ENCODE data around the gene ETDC.
A peak's percentile ranks its signal among the peaks of the same experiment; 100 is the strongest.
"Not testable (repeated sequence)": the region's sequence is repeated elsewhere in the genome, so short reads cannot be mapped to it uniquely, and the experiment has no call there.

The ETDC gene

DNA sequence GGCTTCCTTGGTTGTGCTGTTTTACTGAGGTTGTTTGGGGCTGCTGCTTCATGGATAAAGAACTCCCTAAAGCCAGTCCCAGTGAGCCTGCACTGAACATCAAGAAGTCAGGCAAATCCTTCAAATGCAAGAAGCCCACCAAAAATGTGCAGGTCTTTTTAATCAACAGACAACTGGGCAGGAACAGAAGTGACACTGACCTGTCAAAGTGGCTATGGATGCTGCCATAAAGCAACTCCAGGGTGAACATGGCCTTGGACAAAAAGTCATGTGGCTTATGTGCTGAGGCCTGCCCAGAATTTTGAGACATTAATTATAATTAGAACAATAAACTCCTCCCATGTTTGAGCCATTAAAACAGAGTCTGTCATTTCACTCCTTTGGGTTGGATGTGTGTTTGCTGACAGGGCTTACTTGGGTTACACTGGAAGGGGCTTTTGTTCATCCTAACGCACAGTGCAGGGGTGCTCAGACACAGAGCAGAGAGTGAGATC, at the start of gene ETDC:
Gene ETDC, plus strand, starts transcription at position 51 of the 494 bp plus-strand sequence. Its CDS starts 0 bp downstream, at position 51.
- H3K36me3 Mint-ChIP-seq = peaks cover 2% of the 10 kb centered on the region
- no peaks in the 10 kb centered on the region for H3K27me3 Mint-ChIP-seq
- H3K4me1 Mint-ChIP-seq (ENCODE audit: low read depth) = peaks cover 7% of the 10 kb centered on the region
- H3K4me3 Mint-ChIP-seq = no peak within 1 kb of the TSS
- no peak within 1 kb of the TSS for H3K27ac Mint-ChIP-seq
- peaks cover 8% of the 10 kb centered on the region for H3K9me3 Mint-ChIP-seq (ENCODE audit: low read depth)

DNA sequence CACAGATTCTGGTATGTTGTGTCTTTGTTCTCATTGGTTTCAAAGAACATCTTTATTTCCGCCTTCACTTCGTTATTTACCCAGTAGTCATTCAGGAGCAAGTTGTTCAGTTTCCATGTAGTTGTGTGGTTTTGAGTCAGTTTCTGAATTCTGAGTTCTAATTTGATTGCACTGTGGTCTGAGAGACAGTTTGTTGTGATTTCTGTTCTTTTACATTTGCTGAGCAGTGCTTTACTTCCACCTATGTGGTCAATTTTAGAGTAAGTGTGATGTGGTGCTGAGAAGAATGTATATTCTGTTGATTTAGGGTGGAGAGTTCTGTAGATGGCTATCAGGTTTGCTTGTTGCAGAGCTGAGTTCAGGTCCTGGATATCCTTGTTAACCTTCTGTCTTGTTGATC, 48.3 kb upstream of the ETDC start:
- H3K36me3 Mint-ChIP-seq; H3K27ac Mint-ChIP-seq; H3K9me3 Mint-ChIP-seq (ENCODE audit: low read depth); H3K27me3 Mint-ChIP-seq; H3K4me3 Mint-ChIP-seq; H3K4me1 Mint-ChIP-seq (ENCODE audit: low read depth): not testable (repeated sequence)

DNA sequence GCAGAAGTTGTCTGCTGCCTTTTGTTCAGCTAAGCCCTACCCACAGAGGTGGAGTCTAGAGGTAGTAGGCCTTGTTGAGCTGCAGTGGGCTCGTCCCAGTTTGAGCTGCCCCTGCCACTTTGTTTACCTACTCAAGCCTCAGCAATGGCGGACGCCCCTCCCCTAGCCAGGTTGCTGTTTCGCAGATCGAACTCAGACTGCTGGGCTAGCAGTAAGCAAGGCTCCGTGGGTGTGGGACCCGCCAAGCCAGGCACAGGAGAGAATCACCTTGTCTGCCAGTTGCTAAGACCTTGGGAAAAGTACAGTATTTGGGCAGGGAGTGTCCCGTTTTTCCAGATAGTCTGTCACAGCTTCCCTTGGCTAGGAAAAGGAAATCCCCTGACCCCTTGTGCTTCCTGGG, 45.9 kb upstream of the ETDC start:
- not testable (repeated sequence) for H3K27me3 Mint-ChIP-seq; H3K27ac Mint-ChIP-seq; H3K4me3 Mint-ChIP-seq; H3K36me3 Mint-ChIP-seq; H3K9me3 Mint-ChIP-seq (ENCODE audit: low read depth); H3K4me1 Mint-ChIP-seq (ENCODE audit: low read depth)

DNA sequence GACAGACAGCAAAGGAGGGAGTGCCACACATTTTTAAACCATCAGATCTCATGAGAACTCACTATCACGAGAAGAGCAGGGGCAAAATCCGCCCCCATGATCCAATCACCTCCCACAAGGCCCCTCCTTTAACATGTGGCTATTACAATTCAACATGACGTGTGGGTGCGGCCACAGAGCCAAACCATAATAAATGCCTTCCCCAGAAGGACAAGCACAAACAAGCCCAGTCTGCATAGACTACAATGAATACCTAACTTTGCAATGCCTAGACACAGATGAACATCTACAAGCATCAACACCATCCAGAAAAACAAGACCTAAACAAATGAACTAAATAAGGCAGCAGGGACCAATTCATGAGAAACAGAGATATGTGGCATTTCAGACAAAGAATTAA, 45.1 kb upstream of the ETDC start:
- no peak overlapping the region for H3K27ac Mint-ChIP-seq
- H3K4me1 Mint-ChIP-seq (ENCODE audit: low read depth) = no peaks in the 10 kb centered on the region
- no peaks in the 10 kb centered on the region for H3K27me3 Mint-ChIP-seq
- no peak overlapping the region for H3K4me3 Mint-ChIP-seq
- H3K36me3 Mint-ChIP-seq = peaks cover 8% of the 10 kb centered on the region
- H3K9me3 Mint-ChIP-seq (ENCODE audit: low read depth) = peaks cover 6% of the 10 kb centered on the region

DNA sequence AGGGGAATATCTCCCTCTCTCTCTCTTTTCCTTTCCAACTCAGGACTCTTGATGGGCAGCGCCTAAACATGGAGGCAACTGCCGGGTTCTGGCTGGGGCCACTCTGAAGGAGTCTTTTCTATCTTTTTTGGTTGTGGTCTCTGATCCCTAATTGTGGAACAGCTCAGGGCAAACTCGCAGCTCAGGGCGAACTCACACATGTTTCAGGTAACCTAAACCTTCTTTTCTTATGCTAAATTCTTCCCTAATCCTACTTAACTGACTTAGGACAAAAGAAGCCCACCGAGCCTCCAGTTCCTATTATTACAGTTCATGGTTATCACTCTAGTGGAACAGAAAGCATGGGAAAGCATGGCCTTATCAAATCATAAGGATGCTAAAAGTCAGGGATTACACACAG, 36.1 kb upstream of the ETDC start:
- no peaks in the 10 kb centered on the region for H3K4me1 Mint-ChIP-seq (ENCODE audit: low read depth)
- H3K36me3 Mint-ChIP-seq = peaks cover 2% of the 10 kb centered on the region
- H3K4me3 Mint-ChIP-seq = no peak overlapping the region
- no peaks in the 10 kb centered on the region for H3K9me3 Mint-ChIP-seq (ENCODE audit: low read depth)
- H3K27me3 Mint-ChIP-seq = no peaks in the 10 kb centered on the region
- no peak overlapping the region for H3K27ac Mint-ChIP-seq

DNA sequence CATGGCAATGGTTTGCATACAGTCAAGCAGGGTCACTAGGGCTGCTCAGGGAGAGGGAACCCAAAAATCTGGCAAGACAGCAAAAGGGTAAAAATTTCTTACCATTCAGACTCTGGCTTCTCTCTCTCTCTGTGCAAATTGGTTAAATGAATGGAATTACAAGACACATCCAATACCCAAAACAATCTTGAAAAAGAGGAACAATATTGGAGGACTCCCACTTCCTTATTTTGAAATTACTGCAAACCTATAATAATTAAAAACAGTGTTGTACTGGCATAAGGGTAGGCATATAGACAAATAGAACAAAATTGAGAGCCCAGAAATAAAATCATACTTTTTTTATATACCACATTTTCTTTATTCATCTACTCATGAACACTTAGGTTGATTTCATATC, 33.3 kb upstream of the ETDC start:
- Mint-ChIP-seq H3K4me3 (no peak overlapping the region), H3K9me3 (ENCODE audit: low read depth) (no peaks in the 10 kb centered on the region), H3K27me3 (no peaks in the 10 kb centered on the region), H3K36me3 (peaks cover 4% of the 10 kb centered on the region), H3K4me1 (ENCODE audit: low read depth) (no peaks in the 10 kb centered on the region), H3K27ac (no peak overlapping the region)

DNA sequence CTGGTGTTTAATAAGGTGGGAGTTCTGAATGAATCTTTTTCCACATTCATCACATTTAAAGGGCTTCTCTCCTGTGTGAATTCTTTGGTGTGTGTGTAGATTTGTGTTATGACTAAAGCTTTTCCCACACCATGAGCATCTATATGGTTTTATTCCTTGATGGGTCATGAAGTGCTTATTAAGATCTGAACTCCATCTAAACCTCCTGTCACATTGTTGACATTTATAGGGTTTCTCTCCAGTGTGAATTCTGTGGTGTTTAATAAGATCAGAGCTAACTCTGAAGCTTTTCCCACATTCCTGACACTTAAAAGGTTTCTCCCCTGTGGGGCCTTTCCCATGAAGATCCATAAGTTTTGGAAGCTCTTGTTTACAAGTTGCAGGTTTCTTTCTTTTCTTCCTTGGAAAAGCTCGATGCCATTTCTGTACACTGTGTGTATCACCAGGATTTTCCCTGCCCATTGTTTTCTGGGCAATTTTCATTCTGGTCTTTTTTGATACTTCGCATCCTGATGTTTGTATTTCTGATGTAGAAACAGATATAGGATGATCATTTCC, 21.9 kb upstream of the ETDC start:
- H3K27me3 Mint-ChIP-seq = no peaks in the 10 kb centered on the region
- H3K36me3 Mint-ChIP-seq = peaks cover 22% of the 10 kb centered on the region
- no peak overlapping the region for H3K4me3 Mint-ChIP-seq
- no peaks in the 10 kb centered on the region for H3K9me3 Mint-ChIP-seq (ENCODE audit: low read depth)
- no peaks in the 10 kb centered on the region for H3K4me1 Mint-ChIP-seq (ENCODE audit: low read depth)
- H3K27ac Mint-ChIP-seq = no peak overlapping the region

DNA sequence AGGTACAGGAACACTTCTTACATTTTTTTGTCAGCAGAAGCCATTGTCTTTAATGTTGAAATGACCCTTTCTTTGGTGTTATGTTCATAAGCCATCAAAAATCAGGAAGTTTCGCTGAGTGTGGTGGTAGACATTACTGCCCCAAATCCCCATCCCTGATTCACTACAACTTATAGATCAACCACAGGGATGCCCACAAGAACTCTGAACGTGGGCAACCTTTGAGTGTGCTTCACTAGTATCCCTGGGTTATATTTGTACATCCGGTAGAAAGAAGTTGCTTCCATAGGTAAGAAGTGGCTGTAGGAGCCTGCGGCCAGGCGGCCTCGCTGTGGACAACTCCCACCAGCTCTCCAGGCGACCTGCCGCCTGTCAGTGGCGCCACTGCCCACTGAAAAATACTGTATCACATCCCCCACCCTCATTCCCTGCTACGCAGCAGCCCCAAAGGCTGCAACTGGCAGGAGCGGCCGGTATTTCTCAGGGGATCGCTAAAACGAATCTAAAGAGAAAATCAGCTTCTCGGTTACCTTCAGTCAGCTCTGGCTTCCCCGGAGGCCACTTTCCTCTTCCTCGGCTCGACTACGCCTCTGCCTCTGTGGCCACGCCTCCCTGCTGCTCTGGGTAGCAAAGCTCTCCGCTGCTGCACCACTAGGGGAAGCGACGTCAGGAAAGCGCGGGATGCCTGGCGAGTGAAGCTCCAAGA, 13.9 kb upstream of the ETDC start:
- Mint-ChIP-seq H3K27ac (peak overlapping the region; percentile 58), H3K27me3 (no peaks in the 10 kb centered on the region), H3K36me3 (peaks cover 10% of the 10 kb centered on the region), H3K4me3 (peak overlapping the region; percentile 91), H3K4me1 (ENCODE audit: low read depth) (peaks cover 11% of the 10 kb centered on the region), H3K9me3 (ENCODE audit: low read depth) (no peaks in the 10 kb centered on the region)

DNA sequence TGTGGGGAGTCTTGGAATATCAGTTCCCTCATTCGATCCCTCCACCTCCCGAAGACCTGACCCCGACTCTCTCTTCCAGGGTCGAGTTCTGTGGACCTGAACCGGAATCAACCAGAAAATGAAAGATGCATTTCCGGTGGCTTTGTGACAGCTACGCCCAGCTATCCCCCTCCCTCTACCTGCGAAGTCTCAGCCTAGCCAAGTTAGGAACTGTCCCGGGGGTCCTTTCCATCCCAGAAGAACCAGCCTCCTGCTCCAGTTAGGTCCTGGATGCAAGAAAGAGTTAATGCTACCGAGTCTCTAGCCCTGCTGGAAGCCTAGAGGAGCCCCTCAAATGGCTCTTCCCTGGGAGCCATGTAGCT, 13.4 kb upstream of the ETDC start:
- no peaks in the 10 kb centered on the region for H3K27me3 Mint-ChIP-seq
- H3K4me1 Mint-ChIP-seq (ENCODE audit: low read depth) = peaks cover 11% of the 10 kb centered on the region

DNA sequence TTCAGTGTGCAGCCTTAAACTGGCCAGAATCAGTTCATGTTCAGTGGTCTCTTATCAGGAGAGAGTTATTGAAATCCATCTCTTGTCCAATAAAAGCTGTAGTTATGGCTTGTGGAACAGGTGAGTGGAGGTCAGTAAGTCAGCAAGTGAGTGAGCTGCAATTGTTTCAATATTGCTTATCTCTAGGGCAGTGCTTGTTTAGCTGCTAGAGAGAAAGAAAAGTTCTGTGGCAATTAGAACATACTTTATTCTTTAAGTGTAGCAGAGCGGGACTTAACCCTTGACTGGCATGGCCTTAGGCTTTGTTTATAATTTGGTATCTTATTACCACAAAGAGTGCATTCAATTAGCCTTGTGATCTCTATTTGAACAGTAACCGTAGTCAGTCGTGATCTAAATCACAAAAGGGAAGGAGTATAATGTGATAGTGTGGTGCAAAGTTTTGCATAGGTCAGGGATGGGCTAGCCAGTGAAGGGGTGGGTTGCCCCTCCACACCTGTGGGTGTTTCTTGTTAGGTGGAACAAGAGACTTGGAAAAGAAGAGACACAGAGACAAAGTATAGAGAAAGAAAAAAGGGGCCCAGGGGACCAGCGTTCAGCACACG, 6.9 kb upstream of the ETDC start:
- Mint-ChIP-seq H3K27me3 (no peaks in the 10 kb centered on the region), H3K9me3 (ENCODE audit: low read depth) (no peaks in the 10 kb centered on the region), H3K36me3 (no peaks in the 10 kb centered on the region), H3K4me3 (no peak overlapping the region), H3K27ac (no peak overlapping the region), H3K4me1 (ENCODE audit: low read depth) (no peaks in the 10 kb centered on the region)

More for the DNA sequence above, 13.4 kb upstream of the ETDC start:
- peaks cover 7% of the 10 kb centered on the region for H3K36me3 Mint-ChIP-seq
- no peaks in the 10 kb centered on the region for H3K9me3 Mint-ChIP-seq (ENCODE audit: low read depth)
- H3K4me3 Mint-ChIP-seq = peak overlapping the region; percentile 91
- peak overlapping the region; percentile 58 for H3K27ac Mint-ChIP-seq

DNA sequence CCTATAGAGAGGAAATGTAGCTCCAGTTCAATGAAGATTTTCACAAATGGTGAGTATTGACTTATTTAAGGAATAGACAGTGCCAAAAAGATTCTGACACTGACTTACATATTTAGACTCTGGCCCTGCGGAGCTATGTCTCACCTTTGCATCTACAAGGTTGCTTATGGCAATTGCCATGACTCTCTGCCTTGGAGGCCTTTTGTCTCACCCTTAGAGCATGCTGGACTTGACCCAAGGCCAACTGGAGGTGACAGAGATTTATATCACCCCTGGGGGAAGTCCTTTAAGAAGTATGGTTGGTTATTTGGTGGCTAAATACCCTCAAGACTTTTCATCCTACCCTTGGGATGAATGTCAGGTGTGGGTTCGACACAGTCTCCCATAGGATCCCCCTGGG, 4.5 kb upstream of the ETDC start:
- Mint-ChIP-seq H3K4me1 (ENCODE audit: low read depth) (peaks cover 7% of the 10 kb centered on the region), H3K27ac (no peak overlapping the region), H3K36me3 (no peaks in the 10 kb centered on the region), H3K4me3 (no peak overlapping the region), H3K9me3 (ENCODE audit: low read depth) (no peaks in the 10 kb centered on the region), H3K27me3 (no peaks in the 10 kb centered on the region)

DNA sequence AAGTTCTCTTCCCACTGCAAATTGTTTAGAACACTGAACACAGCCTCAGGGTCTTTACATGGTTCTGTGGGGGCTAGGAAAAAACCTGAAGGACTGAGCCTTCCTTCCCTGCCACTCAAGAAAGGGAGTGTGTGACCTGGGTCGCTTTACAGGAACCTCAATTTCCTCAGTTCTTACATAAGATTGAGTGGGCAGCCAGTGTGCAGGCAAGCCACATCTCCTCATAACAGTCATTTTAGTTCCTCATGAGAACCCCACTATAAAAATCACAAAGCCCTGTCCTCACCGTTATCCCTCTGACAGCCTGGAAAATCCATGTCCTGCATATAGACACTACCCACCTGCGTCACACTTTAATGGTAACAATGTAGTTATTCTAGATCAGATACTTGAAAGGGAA, 2.1 kb upstream of the ETDC start:
- Mint-ChIP-seq H3K9me3 (ENCODE audit: low read depth) (peaks cover 4% of the 10 kb centered on the region), H3K4me1 (ENCODE audit: low read depth) (peaks cover 7% of the 10 kb centered on the region), H3K36me3 (no peaks in the 10 kb centered on the region), H3K4me3 (no peak overlapping the region), H3K27ac (no peak overlapping the region), H3K27me3 (no peaks in the 10 kb centered on the region)

DNA sequence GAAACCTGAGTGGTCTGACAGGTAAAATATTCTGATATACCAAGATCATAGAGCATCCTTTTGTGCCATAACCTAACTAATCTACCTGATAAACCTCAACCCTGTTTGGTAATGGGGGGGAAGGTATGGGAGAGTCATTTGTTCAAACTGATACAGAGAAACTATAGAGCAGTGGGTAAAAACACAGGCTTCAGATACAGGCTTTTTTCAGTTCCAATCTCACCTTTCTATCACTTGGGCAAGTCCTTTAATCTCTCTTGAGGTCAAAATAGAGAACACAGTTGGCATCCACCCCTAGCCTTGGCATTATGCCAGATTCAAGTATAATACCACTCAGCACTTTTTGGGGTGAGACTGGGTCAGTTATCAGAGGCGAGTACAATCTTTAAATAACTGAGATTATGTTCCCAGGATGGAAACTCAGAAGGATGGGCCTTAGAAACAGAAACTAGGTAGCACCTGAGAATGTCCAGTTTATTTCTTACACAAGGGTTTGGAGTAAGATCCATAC, 880 bp upstream of the ETDC start:
- peaks cover 8% of the 10 kb centered on the region for H3K9me3 Mint-ChIP-seq (ENCODE audit: low read depth)
- no peaks in the 10 kb centered on the region for H3K27me3 Mint-ChIP-seq
- H3K4me3 Mint-ChIP-seq = no peak overlapping the region
- no peak overlapping the region for H3K27ac Mint-ChIP-seq
- H3K4me1 Mint-ChIP-seq (ENCODE audit: low read depth) = peaks cover 7% of the 10 kb centered on the region
- H3K36me3 Mint-ChIP-seq = no peaks in the 10 kb centered on the region

DNA sequence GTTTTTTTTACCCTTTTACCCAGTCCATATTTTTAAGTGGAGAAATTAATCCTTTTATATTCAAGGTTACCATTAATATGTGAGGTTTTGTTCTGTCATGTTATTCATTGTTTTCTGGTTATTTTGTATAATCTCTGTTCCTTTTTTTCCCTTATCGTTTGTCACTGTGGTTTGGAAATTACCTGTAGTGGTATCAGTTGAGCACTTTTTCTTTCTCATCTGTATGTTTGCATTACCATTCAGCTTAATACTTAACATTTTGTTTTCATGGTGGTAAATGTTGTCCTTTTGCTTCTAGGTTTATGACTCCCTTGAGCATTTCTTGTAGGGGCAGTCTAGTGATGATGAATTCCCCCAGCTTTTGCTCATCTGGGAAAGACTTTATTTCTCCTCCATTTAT, 6.6 kb downstream of the ETDC start:
- H3K4me3 Mint-ChIP-seq = no peak overlapping the region
- no peaks in the 10 kb centered on the region for H3K4me1 Mint-ChIP-seq (ENCODE audit: low read depth)
- H3K9me3 Mint-ChIP-seq (ENCODE audit: low read depth) = peaks cover 8% of the 10 kb centered on the region
- H3K36me3 Mint-ChIP-seq = peaks cover 21% of the 10 kb centered on the region
- no peaks in the 10 kb centered on the region for H3K27me3 Mint-ChIP-seq
- H3K27ac Mint-ChIP-seq = no peak overlapping the region

DNA sequence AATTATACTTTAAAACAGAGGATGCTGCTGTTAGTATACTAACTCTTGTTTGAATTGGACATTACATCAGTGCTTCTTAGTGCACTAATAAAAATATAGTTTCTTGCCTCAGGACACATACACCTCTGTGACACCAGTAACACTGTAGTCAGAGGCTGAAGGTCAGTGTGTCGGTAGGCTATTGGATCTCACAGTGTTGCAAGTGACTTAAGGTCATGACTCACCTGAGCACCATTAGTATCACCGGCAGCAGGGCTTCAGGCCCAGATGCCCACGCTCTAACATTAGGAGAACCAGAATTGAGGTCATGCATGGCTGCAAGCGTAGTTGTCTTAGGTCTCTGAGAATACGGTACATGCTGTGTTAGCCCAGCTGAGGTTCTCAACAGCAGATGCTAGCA, 15.2 kb downstream of the ETDC start:
- Mint-ChIP-seq H3K27ac (no peak overlapping the region), H3K36me3 (peaks cover 27% of the 10 kb centered on the region), H3K9me3 (ENCODE audit: low read depth) (no peaks in the 10 kb centered on the region), H3K4me3 (no peak overlapping the region), H3K4me1 (ENCODE audit: low read depth) (peaks cover 4% of the 10 kb centered on the region), H3K27me3 (no peaks in the 10 kb centered on the region)
